B cell (primary cell): ENCODE measurements around the gene GPR183. TPM values are rescaled to one million over a fixed set of nuclear protein-coding genes. Genes with fewer than 3 reads are reported as not detected.

ENCODE experiments used
- ATAC-seq: fragments of 200-7000 bp; cut with Tn5 transposase; one replicate; pipeline ENCODE4 v1.10.0; 2021; ENCODE audit warnings: low read depth, mild to moderate bottlenecking, moderate number of reproducible peaks, moderate library complexity
- CTCF ChIA-PET: fragments of 350-600 bp; sonication (Branson Sonifier 250); formaldehyde crosslinking; loops from one replicate; lab custom pipeline; 2021; ENCODE audit warnings: antibody characterized with exemption, inconsistent platforms; lab: Charles Lee
- POLR2A ChIA-PET: fragments of 350-600 bp; sonication (Branson Sonifier 250); formaldehyde crosslinking; loops from one replicate; lab custom pipeline; 2021; ENCODE audit warnings: antibody characterized with exemption; lab: Charles Lee
- DNase-seq: peaks from one replicate; pipeline ENCODE4 v3.0.0; 2013
- H2AFZ ChIP-seq: 2 replicates; pipeline ENCODE4 v1.6.1; 2012; ENCODE audit warnings: mild to moderate bottlenecking, low read depth, low read length; ENCODE audit not compliant: insufficient read depth, poor library complexity, severe bottlenecking
- H3K27ac ChIP-seq, 2 donors: 1 replicate in 1 of 2; 2 replicates in 1 of 2; pipeline ENCODE4 v1.5.1; 2012 to 2013; ENCODE audit warnings: low read length in 2 of 2, mild to moderate bottlenecking in 2 of 2, moderate library complexity in 1 of 2
- H3K27me3 ChIP-seq, 4 experiments: fragments of 200-600 bp in 1 of 4; sonication (generic) in 1 of 4; replicated peaks in 1 of 4; 1 replicate in 2 of 4; 2 replicates in 2 of 4; pipeline versions ENCODE4 v1.6.1 to v1.7.0; 2013 to 2016; ENCODE audit warnings: low read length in 3 of 4, mild to moderate bottlenecking in 2 of 4, mixed read lengths in 1 of 4, moderate library complexity in 1 of 4; ENCODE audit not compliant: insufficient read depth in 4 of 4, control insufficient read depth in 3 of 4; ENCODE audit errors: control extremely low read depth in 1 of 4
- H3K36me3 ChIP-seq, 2 experiments: replicated peaks in 1 of 2; 1 replicate in 1 of 2; 2 replicates in 1 of 2; pipeline versions ENCODE4 v1.6.1 to v1.7.1; 2013; ENCODE audit warnings: low read length in 1 of 2; ENCODE audit not compliant: insufficient read depth in 2 of 2, control insufficient read depth in 1 of 2; ENCODE audit errors: control extremely low read depth in 1 of 2, extremely low read depth in 1 of 2
- H3K4me1 ChIP-seq, 2 donors: fragments of 200-600 bp in 1 of 2; sonication (generic) in 1 of 2; 1 replicate in 1 of 2; 2 replicates in 1 of 2; pipeline versions ENCODE4 v1.5.1 to v1.6.1; 2013 to 2017; ENCODE audit warnings: low read length in 2 of 2; ENCODE audit not compliant: control insufficient read depth in 2 of 2, insufficient read depth in 2 of 2
- H3K4me2 ChIP-seq: replicated peaks from 2 replicates; pipeline ENCODE3; 2012; ENCODE audit warnings: mild to moderate bottlenecking, low read depth, low read length; ENCODE audit not compliant: poor library complexity, severe bottlenecking
- H3K4me3 ChIP-seq, 5 experiments: fragments of 200-600 bp in 1 of 5; sonication (generic) in 1 of 5; 1 replicate in 3 of 5; 2 replicates in 2 of 5; pipeline versions ENCODE4 v1.5.1 to v1.7.0; 2011 to 2016; ENCODE audit warnings: low read length in 4 of 5, mild to moderate bottlenecking in 4 of 5, low read depth in 2 of 5, control low read depth in 1 of 5, moderate library complexity in 1 of 5; ENCODE audit not compliant: insufficient read depth in 1 of 5; ENCODE audit errors: control extremely low read depth in 1 of 5, extremely low read depth in 1 of 5
- H3K79me2 ChIP-seq: fragments of 200-600 bp; sonication (generic); one replicate; pipeline ENCODE4 v1.6.0; 2016; ENCODE audit warnings: low read length; ENCODE audit not compliant: control insufficient read depth, insufficient read depth
- H3K9ac ChIP-seq: fragments of 200-600 bp; sonication (generic); 2 replicates; pipeline ENCODE4 v1.6.1; 2017; ENCODE audit warnings: mild to moderate bottlenecking, low read length, moderate library complexity
- H3K9me3 ChIP-seq, 3 donors: one replicate each; pipeline versions ENCODE4 v1.6.1 to v1.7.1; 2013; ENCODE audit warnings: low read length in 2 of 3; ENCODE audit not compliant: control insufficient read depth in 2 of 3, insufficient read depth in 1 of 3; ENCODE audit errors: control extremely low read depth in 1 of 3
- H4K20me1 ChIP-seq: 2 replicates; pipeline ENCODE4 v1.6.0; 2012; ENCODE audit warnings: mild to moderate bottlenecking, low read length; ENCODE audit not compliant: insufficient read depth, control insufficient read depth, poor library complexity, severe bottlenecking
- H3K27ac Mint-ChIP-seq: one replicate; pipeline ENCODE4 v1.8.0; 2021; ENCODE audit warnings: mixed read lengths
- H3K27me3 Mint-ChIP-seq: one replicate; pipeline ENCODE4 v1.8.0; 2021; ENCODE audit warnings: mixed read lengths
- H3K4me1 Mint-ChIP-seq: one replicate; pipeline ENCODE4 v1.8.0; 2021; ENCODE audit warnings: mixed read lengths
- H3K4me3 Mint-ChIP-seq: one replicate; pipeline ENCODE4 v1.8.0; 2021; ENCODE audit warnings: mixed read lengths
- H3K9me3 Mint-ChIP-seq: one replicate; pipeline ENCODE4 v1.8.0; 2022; ENCODE audit warnings: mixed read lengths; ENCODE audit not compliant: insufficient read depth
- EZH2 ChIP-seq: IDR thresholded peaks from 2 replicates; pipeline ENCODE4 v1.6.1; 2012; ENCODE audit warnings: borderline replicate concordance, low read depth, mild to moderate bottlenecking, moderate library complexity, low read length; ENCODE audit not compliant: insufficient read depth, poor library complexity, severe bottlenecking
- WGBS: methylation state at CpG from one replicate; pipeline ENCODE4 v1.1.5; 2013; ENCODE audit warnings: missing lambda C conversion rate; ENCODE audit not compliant: insufficient coverage; 5-methylcytosine and 5-hydroxymethylcytosine counted together
- intact Hi-C: fragments of 100-400 bp; cut with micrococcal nuclease; formaldehyde crosslinking; loops from one replicate; pipeline ENCODE4 v1.10.0; 2022
- polyA plus RNA-seq: library from polyadenylated mRNA; depleted of rRNA; stranded (reverse); fragments of >200 nt; gene quantifications from 2 replicates; pipeline ENCODE4 v1.2.3, GENCODE V29; 2012
- total RNA-seq, 2 donors: library from RNA; stranded (reverse); fragments of 120-200 nt in 1 of 2; gene quantifications; 1 replicate in 1 of 2; 2 replicates in 1 of 2; pipeline versions ENCODE4 v1.2.3 to v1.2.4, GENCODE V29; 2013 to 2022
- TF ChIP-seq, protein P1 (sequence below): fragments of 200-600 bp; IDR thresholded peaks from one replicate; pipeline ENCODE4 v1.8.0; 2022; ENCODE audit warnings: antibody characterized with exemption, mild to moderate bottlenecking

The GPR183 gene
- total and polyA plus RNA-seq, 2 donors (not counting 1 experiment from before 2014, with no cell fraction given), result 150 to 256 TPM

DNA sequence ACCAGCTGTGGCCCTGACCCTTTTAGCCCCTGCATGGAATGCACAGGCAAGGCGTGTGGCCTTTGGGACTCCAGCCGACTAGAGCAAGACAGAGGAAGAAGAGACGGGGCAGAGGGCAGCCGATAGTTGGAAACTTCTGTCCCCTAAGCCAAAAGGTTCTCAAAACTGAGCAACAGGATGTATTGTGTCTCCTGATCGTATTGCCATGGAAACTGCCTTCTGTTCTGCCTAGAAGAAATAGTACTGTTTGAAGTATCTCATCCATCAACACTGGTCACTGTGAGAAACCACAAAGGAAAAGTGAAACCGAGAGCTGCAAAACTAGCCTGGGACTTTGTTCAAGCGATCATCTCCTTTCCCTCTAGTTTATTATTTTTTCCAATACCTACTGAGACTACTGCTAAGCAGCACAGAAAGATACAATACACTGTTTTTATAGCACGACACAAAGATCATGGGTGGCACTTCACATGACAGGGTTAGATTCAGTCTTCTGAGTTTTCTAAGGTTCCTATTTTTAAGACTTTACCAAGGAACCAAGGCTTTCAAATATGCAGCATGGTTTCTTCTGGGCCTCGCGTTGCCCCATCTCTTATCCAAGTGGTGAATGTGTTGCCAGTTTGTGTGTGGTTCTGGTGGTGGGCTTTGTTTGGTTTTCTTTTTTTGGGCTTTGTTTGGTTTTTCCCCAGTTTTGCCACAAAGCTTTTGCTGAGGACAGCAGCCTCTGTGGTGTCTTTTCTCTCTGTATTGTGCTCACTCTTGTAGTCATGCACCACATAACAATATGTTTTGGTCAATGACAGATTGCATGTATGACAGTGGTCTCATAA is 49.3 kb upstream of the GPR183 start:
- peak overlapping the region; percentile 78 for H3K4me3 Mint-ChIP-seq
- WGBS, result 21% methylated on average over 9 of the region's 10 CpGs
- DNase-seq (peak; percentile 91), ATAC-seq (peak; percentile 60)
- intact Hi-C loops, result loop anchor here (1.0 to 5.0 kb wide), 4 partner anchors 10 to 49 kb away; partner anchors contain the start of gene GPR183
- H3K27ac Mint-ChIP-seq, result peak overlapping the region; percentile 98
- H3K27me3 Mint-ChIP-seq, result no peaks in the 10 kb centered on the region
- no peaks in the 10 kb centered on the region for H3K9me3 Mint-ChIP-seq
- POLR2A ChIA-PET, result interaction anchor here (0.5 to 2.6 kb wide), 10 partner anchors 14 to 80 kb away, joined by 3 to 21 read pairs (median 4); partner anchors contain the start of gene GPR183
- peaks cover 0 to 32% of the 10 kb centered on the region in 2 experiments for H3K36me3 ChIP-seq
- CTCF ChIA-PET, result interaction anchor here (0.6 to 2.5 kb wide), 11 partner anchors 10 to 86 kb away, joined by 3 to 12 read pairs (median 4); partner anchors contain the start of gene GPR183
- H3K79me2 ChIP-seq, result peaks cover 36% of the 10 kb centered on the region
- peaks cover 96% of the 10 kb centered on the region for H3K4me1 Mint-ChIP-seq
- H3K9me3 ChIP-seq, result no peaks in the 10 kb centered on the region
- TF ChIP-seq EZH2, result no peak
- TF ChIP-seq, protein P1, sequence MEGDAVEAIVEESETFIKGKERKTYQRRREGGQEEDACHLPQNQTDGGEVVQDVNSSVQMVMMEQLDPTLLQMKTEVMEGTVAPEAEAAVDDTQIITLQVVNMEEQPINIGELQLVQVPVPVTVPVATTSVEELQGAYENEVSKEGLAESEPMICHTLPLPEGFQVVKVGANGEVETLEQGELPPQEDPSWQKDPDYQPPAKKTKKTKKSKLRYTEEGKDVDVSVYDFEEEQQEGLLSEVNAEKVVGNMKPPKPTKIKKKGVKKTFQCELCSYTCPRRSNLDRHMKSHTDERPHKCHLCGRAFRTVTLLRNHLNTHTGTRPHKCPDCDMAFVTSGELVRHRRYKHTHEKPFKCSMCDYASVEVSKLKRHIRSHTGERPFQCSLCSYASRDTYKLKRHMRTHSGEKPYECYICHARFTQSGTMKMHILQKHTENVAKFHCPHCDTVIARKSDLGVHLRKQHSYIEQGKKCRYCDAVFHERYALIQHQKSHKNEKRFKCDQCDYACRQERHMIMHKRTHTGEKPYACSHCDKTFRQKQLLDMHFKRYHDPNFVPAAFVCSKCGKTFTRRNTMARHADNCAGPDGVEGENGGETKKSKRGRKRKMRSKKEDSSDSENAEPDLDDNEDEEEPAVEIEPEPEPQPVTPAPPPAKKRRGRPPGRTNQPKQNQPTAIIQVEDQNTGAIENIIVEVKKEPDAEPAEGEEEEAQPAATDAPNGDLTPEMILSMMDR, result no peak
- H3K27me3 ChIP-seq, result no peaks in the 10 kb centered on the region
- peaks cover 73 to 92% of the 10 kb centered on the region in 2 donors for H3K4me1 ChIP-seq
- H3K27ac ChIP-seq, result peak overlapping the region; percentile 95 to 97
- peak overlapping the region in 4 of 5 experiments; percentile 13 to 47 (median 28) for H3K4me3 ChIP-seq
- H4K20me1 ChIP-seq, result no peaks in the 10 kb centered on the region
- H3K9ac ChIP-seq, result peak overlapping the region; percentile 54
- H3K4me2 ChIP-seq, result peak overlapping the region; percentile 73
- no peak overlapping the region for H2AFZ ChIP-seq

DNA sequence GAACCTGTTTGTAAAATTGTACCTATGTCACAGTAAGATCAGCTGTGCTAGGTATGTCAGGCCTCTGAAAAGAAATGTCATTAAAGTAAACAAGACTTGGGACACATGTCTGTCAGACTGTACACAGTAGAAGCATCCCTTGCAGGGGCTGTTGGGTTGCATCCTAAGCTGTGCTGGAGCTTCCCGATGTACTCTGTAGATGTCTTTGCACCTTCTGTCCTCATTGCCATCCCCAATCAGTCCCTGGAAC is 48.7 kb upstream of the GPR183 start:
- H2AFZ ChIP-seq, result no peak overlapping the region
- H3K27ac ChIP-seq, result peak overlapping the region; percentile 95 to 97
- CTCF ChIA-PET, result interaction anchor here (0.6 to 2.5 kb wide), 9 partner anchors 11 to 86 kb away, joined by 3 to 12 read pairs (median 4); partner anchors contain the start of gene GPR183
- no peaks in the 10 kb centered on the region for H3K9me3 ChIP-seq
- peak overlapping the region; percentile 98 for H3K27ac Mint-ChIP-seq
- H4K20me1 ChIP-seq, result no peaks in the 10 kb centered on the region
- POLR2A ChIA-PET, result interaction anchor here (0.5 to 2.6 kb wide), 9 partner anchors 13 to 81 kb away, joined by 3 to 21 read pairs (median 4); partner anchors contain the start of gene GPR183
- H3K27me3 Mint-ChIP-seq, result no peaks in the 10 kb centered on the region
- WGBS, result no CpG with 5 or more reads among the region's 1 CpG
- intact Hi-C loops, result loop anchor here (1.0 to 5.0 kb wide), 3 partner anchors 19 to 49 kb away; partner anchors contain the start of gene GPR183
- no peaks in the 10 kb centered on the region for H3K9me3 Mint-ChIP-seq
- H3K9ac ChIP-seq, result peak overlapping the region; percentile 54
- H3K79me2 ChIP-seq, result peaks cover 33% of the 10 kb centered on the region
- peak overlapping the region; percentile 78 for H3K4me3 Mint-ChIP-seq
- no peak for TF ChIP-seq EZH2
- TF ChIP-seq, protein P1, result no peak
- peak overlapping the region; percentile 73 for H3K4me2 ChIP-seq
- H3K36me3 ChIP-seq, result peaks cover 0 to 30% of the 10 kb centered on the region in 2 experiments
- H3K4me1 Mint-ChIP-seq, result peaks cover 94% of the 10 kb centered on the region
- H3K4me1 ChIP-seq, result peaks cover 69 to 88% of the 10 kb centered on the region in 2 donors
- DNase-seq (no peak), ATAC-seq (no peak)
- H3K27me3 ChIP-seq, result no peaks in the 10 kb centered on the region
- peak overlapping the region in 4 of 5 experiments; percentile 13 to 47 (median 28) for H3K4me3 ChIP-seq
